K562 (cell line): ENCODE measurements around the gene UHMK1. TPM values are rescaled to one million over a fixed set of nuclear protein-coding genes. Genes with fewer than 3 reads are reported as not detected.
A peak's percentile ranks its signal among the peaks of the same experiment; 100 is the strongest.

ENCODE experiments used
- ATAC-seq: fragments of 200-7000 bp; cut with Tn5 transposase; 3 replicates; pipeline ENCODE4 v1.9.1; 2020; ENCODE audit warnings: moderate library complexity
- BruUV-seq: library from RNA; stranded (reverse); fragments of 400-500 nt; replicated peaks from 2 replicates; lab custom pipeline; 2021; lab: Mats Ljungman, UMichigan
- CTCF ChIA-PET: fragments of 300-600 bp; formaldehyde crosslinking; extraction: SDS; loops from one replicate; lab custom pipeline; 2021; ENCODE audit warnings: low intra/inter-chr PET ratio; lab: Yijun Ruan, JAX
- POLR2A ChIA-PET: fragments of 300-600, 350-650 bp; sonication (Branson Sonifier 250); formaldehyde crosslinking; extraction: SDS; loops from one replicate; lab custom pipeline; 2021; ENCODE audit warnings: antibody characterized with exemption, inconsistent platforms; lab: Yijun Ruan, JAX
- DNase-seq, 4 experiments: peaks; one replicate each; pipeline versions ENCODE4 v3.0.0 to v3.0.0-alpha.2; 2011 to 2018; ENCODE audit warnings: low spot score in 3 of 4, mixed read lengths in 3 of 4; ENCODE audit errors: extremely low read depth in 1 of 4
- FAIRE-seq: peaks from 2 replicates; lab custom pipeline; 2011; peaks lifted over from hg19 to GRCh38; lab: Jason Lieb, UNC
- H2AFZ ChIP-seq: 2 replicates; pipeline ENCODE4 v1.6.0; 2011; ENCODE audit warnings: low read depth, low read length, control low read depth, inconsistent platforms
- H3K27ac ChIP-seq: fragments of 200-600 bp; 3 replicates; pipeline ENCODE4 v1.8.0; 2011; ENCODE audit warnings: low read depth, mild to moderate bottlenecking, control low read depth, inconsistent platforms, low read length, moderate library complexity, mixed read lengths; ENCODE audit errors: extremely low read depth
- H3K27me3 ChIP-seq, 2 experiments: fragments of 300-600 bp in 1 of 2; 2 replicates in 1 of 2; 3 replicates in 1 of 2; pipeline versions ENCODE4 v1.6.0 to v1.8.0; 2011; ENCODE audit warnings: inconsistent platforms in 2 of 2, low read length in 2 of 2, mild to moderate bottlenecking in 1 of 2, mixed read lengths in 1 of 2, moderate library complexity in 1 of 2; ENCODE audit not compliant: control insufficient read depth in 2 of 2, insufficient read depth in 2 of 2
- H3K36me3 ChIP-seq: fragments of 300-600 bp; 3 replicates; pipeline ENCODE4 v1.8.0; 2011; ENCODE audit warnings: mild to moderate bottlenecking, low read length, inconsistent platforms; ENCODE audit not compliant: control insufficient read depth, insufficient read depth
- H3K4me1 ChIP-seq, 2 experiments: fragments of 200-600 bp in 1 of 2; replicated peaks in 1 of 2; 2 replicates in 1 of 2; 3 replicates in 1 of 2; pipeline versions ENCODE4 v1.5.1 to v1.8.0; 2011; ENCODE audit warnings: inconsistent platforms in 2 of 2, low read length in 2 of 2, mild to moderate bottlenecking in 1 of 2, mixed read lengths in 1 of 2, moderate library complexity in 1 of 2; ENCODE audit not compliant: control insufficient read depth in 2 of 2, insufficient read depth in 2 of 2
- H3K4me2 ChIP-seq: 2 replicates; pipeline ENCODE4 v1.6.1; 2011; ENCODE audit warnings: low read length, control low read depth, inconsistent platforms, mixed read lengths; ENCODE audit not compliant: insufficient read depth
- H3K4me3 ChIP-seq: fragments of 200-600 bp; sonication (generic), shearing (Covaris generic); 2 replicates; pipeline ENCODE4 v1.5.1; 2016; ENCODE audit warnings: control low read depth, inconsistent platforms
- H3K79me2 ChIP-seq: fragments of 200-600 bp; 3 replicates; pipeline ENCODE4 v1.8.0; 2011; ENCODE audit warnings: low read length, inconsistent platforms; ENCODE audit not compliant: control insufficient read depth, insufficient read depth
- H3K9ac ChIP-seq, 2 experiments: 2 replicates each; pipeline versions ENCODE4 v1.6.0 to v1.6.1; 2011; ENCODE audit warnings: low read depth in 2 of 2, low read length in 2 of 2, control low read depth in 1 of 2, inconsistent platforms in 1 of 2, mild to moderate bottlenecking in 1 of 2, mixed read lengths in 1 of 2; ENCODE audit not compliant: insufficient read depth in 1 of 2
- H3K9me1 ChIP-seq: one replicate; pipeline ENCODE4 v1.6.0; 2011; ENCODE audit warnings: inconsistent platforms, mild to moderate bottlenecking, low read length, moderate library complexity; ENCODE audit not compliant: control insufficient read depth, insufficient read depth
- H3K9me3 ChIP-seq: replicated peaks from 2 replicates; pipeline ENCODE4 v1.5.1; 2011; ENCODE audit warnings: low read depth, low read length, inconsistent platforms; ENCODE audit not compliant: control insufficient read depth, insufficient read depth
- H4K20me1 ChIP-seq: replicated peaks from 2 replicates; pipeline ENCODE4 v1.6.1; 2011; ENCODE audit warnings: low read length, inconsistent platforms, mixed read lengths; ENCODE audit not compliant: control insufficient read depth, insufficient read depth
- AFF1 ChIP-seq, 2 experiments: fragments of 450-650 bp; IDR thresholded peaks; 2 replicates each; pipeline ENCODE4 v1.6.1; 2018; ENCODE audit warnings: mild to moderate bottlenecking in 2 of 2, low read depth in 1 of 2; ENCODE audit not compliant: partially characterized antibody in 2 of 2
- ARNT ChIP-seq, 2 experiments: fragments of 450-650 bp; IDR thresholded peaks; 2 replicates each; pipeline ENCODE4 v1.6.1; 2016; ENCODE audit warnings: mild to moderate bottlenecking in 1 of 2
- DMBX1 ChIP-seq: fragments of 250-450 bp; sonication (Bioruptor Pico); IDR thresholded peaks from 2 replicates; pipeline ENCODE4 v1.8.0; 2022; ENCODE audit warnings: inconsistent platforms, mild to moderate bottlenecking, moderate library complexity, borderline replicate concordance
- HOMEZ ChIP-seq: fragments of 250-450 bp; sonication (Bioruptor Pico); IDR thresholded peaks from 2 replicates; pipeline ENCODE4 v1.4.0; 2020; ENCODE audit warnings: mild to moderate bottlenecking, moderate library complexity
- POU5F1 ChIP-seq: fragments of 150-350 bp; IDR thresholded peaks from 2 replicates; pipeline ENCODE4 v1.6.1; 2014; ENCODE audit warnings: borderline replicate concordance, low read length, low read depth, mild to moderate bottlenecking; ENCODE audit not compliant: partially characterized antibody
- RBBP5 ChIP-seq: fragments of 200-600 bp; sonication (generic); IDR thresholded peaks from 2 replicates; pipeline ENCODE4 v1.6.1; 2012; ENCODE audit warnings: borderline replicate concordance, mild to moderate bottlenecking, low read length, control low read depth, inconsistent platforms; ENCODE audit not compliant: insufficient read depth, poor library complexity, severe bottlenecking
- TGIF2 ChIP-seq: sonication (generic); formaldehyde crosslinking; IDR thresholded peaks from 2 replicates; pipeline ENCODE4 v1.8.1; 2022; ENCODE audit warnings: mild to moderate bottlenecking, missing genetic modification reagents, moderate library complexity
- ZBTB9 ChIP-seq: fragments of 450-650 bp; formaldehyde crosslinking; IDR thresholded peaks from 2 replicates; pipeline ENCODE4 v1.4.0; 2020; ENCODE audit warnings: mild to moderate bottlenecking, moderate library complexity
- ZNF239 ChIP-seq: fragments of 250-450 bp; sonication (Bioruptor Pico); IDR thresholded peaks from 2 replicates; pipeline ENCODE4 v1.4.0; 2020; ENCODE audit warnings: mild to moderate bottlenecking
- ZNF668 ChIP-seq: fragments of 250-450 bp; sonication (Bioruptor Pico); IDR thresholded peaks from 2 replicates; pipeline ENCODE4 v1.8.0; 2022; ENCODE audit warnings: mild to moderate bottlenecking, inconsistent platforms
- WGBS: fragments of 100-300 bp; shearing (Covaris generic); methylation state at CpG from one replicate; pipeline ENCODE4 v1.1.6; 2016; ENCODE audit warnings: low coverage, mixed read lengths; ENCODE audit not compliant: insufficient coverage; ENCODE audit errors: missing lambda C conversion rate; 5-methylcytosine and 5-hydroxymethylcytosine counted together
- in situ Hi-C: fragments of 300-500 bp; cut with MboI; formaldehyde crosslinking; loops from 4 replicates; pipeline ENCODE4 v1.15.0; 2018; ENCODE audit warnings: inconsistent platforms, mixed read lengths
- intact Hi-C: fragments of 100-400 bp; cut with micrococcal nuclease; formaldehyde crosslinking; loops from 2 replicates; pipeline ENCODE4 v1.14.2; 2022
- polyA plus RNA-seq, 8 experiments: library from polyadenylated mRNA; depleted of rRNA in 4 of 8; stranded (reverse) in 5 of 8; unstranded in 3 of 8; fragments of >200 nt; fragmentation: Nextera tagmentation in 2 of 8; fragmentation: Illumina TruSeq in 1 of 8; extraction: Ambion mirVana in 2 of 8; extraction: Trizol in 1 of 8; gene quantifications; 2 replicates each; pipeline versions ENCODE4 v1.2.1 to v1.2.3, GENCODE V29; 2011 to 2014; ENCODE audit warnings: inconsistent platforms in 1 of 8, missing spikeins in 1 of 8
- total RNA-seq, 7 experiments: library from RNA; depleted of rRNA in 6 of 7; stranded (reverse); fragments of >200 nt in 6 of 7; fragmentation: Illumina TruSeq in 2 of 7; extraction: Trizol in 2 of 7; gene quantifications; 2 replicates each; pipeline versions ENCODE4 v1.2.1 to v1.2.3, GENCODE V29; 2011 to 2021; ENCODE audit warnings: low replicate concordance in 1 of 7

UHMK1 gene
- total and polyA plus RNA-seq, 9 of the 15 experiments (the other 6 are each of a cell fraction or from before 2014, with no cell fraction given) = 13.1 to 72.4 (median 38.3) TPM

GRCh38 chr1:162495531-162496233 is 1.9 kb upstream of the UHMK1 start (continued):
- TF ChIP-seq HOMEZ (CRISPR knock-in tag) (0 out of 2 replicates have a peak, but pooled peaks have one; percentile 47), ZNF239 (CRISPR knock-in tag) (peak; percentile 58), ZBTB9 (CRISPR knock-in tag) (peak; percentile 61; the same call in 1 of the 2 replicates), ZNF668 (CRISPR knock-in tag) (peak; percentile 94)

GRCh38 chr1:162497104-162497722 is 405 bp upstream of the UHMK1 start:
- intact Hi-C loops = loop anchor here (5.0 to 10.0 kb wide), 4 partner anchors 75 to 442 kb away; no protein-coding TSS in a partner anchor
- peaks cover 26% of the 10 kb centered on the region for H3K36me3 ChIP-seq
- peak overlapping the region; percentile 100 for H2AFZ ChIP-seq
- ChIA-PET POLR2A (interaction anchor here (0.7 kb wide), 1 partner anchor 26 kb away, joined by 3 read pairs; no protein-coding TSS in a partner anchor), CTCF (no interaction called here)
- peak overlapping the region; percentile 93 for H3K27ac ChIP-seq
- peak overlapping the region; percentile 99 for H3K4me2 ChIP-seq
- peak overlapping the region in 1 of 2 experiments; percentile 96; a peak in 2 of 4 replicates for H3K9ac ChIP-seq
- H3K79me2 ChIP-seq = peaks cover 51% of the 10 kb centered on the region
- DNase-seq = no peak
- WGBS = 34% methylated on average over 13 of the region's 13 CpGs
- no peak for FAIRE-seq
- no peak for ATAC-seq
- H3K9me1 ChIP-seq = no peaks in the 10 kb centered on the region
- peak overlapping the region; percentile 99 for H3K4me3 ChIP-seq
- peaks cover 3% of the 10 kb centered on the region; the same call in 1 of the 2 replicates for H4K20me1 ChIP-seq
- BruUV-seq = TSS peak; percentile 89
- no peaks in the 10 kb centered on the region for H3K9me3 ChIP-seq
- in situ Hi-C loops = no loop called here
- H3K4me1 ChIP-seq = peaks cover 4 to 17% of the 10 kb centered on the region in 2 experiments; a peak in 4 of 5 replicates
- H3K27me3 ChIP-seq = no peaks in the 10 kb centered on the region
- TF ChIP-seq DMBX1 = 0 out of 2 replicates have a peak, but pooled peaks have one; percentile 23
- TF ChIP-seq ARNT (IDR thresholded peaks at IDR 0.05) = 0 out of 4 replicates have a peak, but pooled peaks of 1 of the 2 experiments have one; percentile 66
- TF ChIP-seq POU5F1 = peak; percentile 39
- peak in 1 of 2 experiments; percentile 23 for TF ChIP-seq AFF1 (IDR thresholded peaks at IDR 0.05; ENCODE audit: low read depth in 1 of 2, partially characterized antibody in 2 of 2)
- no peak for TF ChIP-seq RBBP5
- no peak for TF ChIP-seq TGIF2 (CRISPR knock-in tag)
